ENCODE results near the gene TMEM126B. TPM values are rescaled to one million over a fixed set of nuclear protein-coding genes. Genes with fewer than 3 reads are reported as not detected.

TMEM126B gene
- total RNA-seq, 2 experiments from 2014 or later = 47.4 to 61.1 TPM

DNA sequence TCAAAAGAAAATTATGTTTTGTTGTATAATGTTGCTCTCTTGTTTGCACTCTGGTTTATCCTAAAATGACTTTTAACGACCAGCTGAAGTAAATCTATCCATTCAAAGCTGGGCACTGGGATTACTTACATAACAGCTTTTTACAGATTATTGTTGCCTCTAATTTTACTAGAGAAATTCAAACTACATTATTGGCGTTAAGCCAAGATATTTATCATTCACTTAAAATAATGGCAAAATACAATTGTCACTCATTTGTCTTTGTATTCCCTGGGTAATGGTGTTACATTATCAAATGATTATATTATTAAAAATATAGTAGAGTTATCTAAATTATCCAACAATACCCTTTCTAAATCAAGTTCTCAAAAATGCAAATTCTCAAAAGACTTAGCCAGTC lies 31.5 kb upstream of the TMEM126B start:
- ChIA-PET POLR2A (interaction anchor here (0.8 kb wide), 1 partner anchor 24 kb away, joined by 4 read pairs; no protein-coding TSS in a partner anchor), CTCF (ENCODE audit: unreplicated experiment) (no interaction called here)
- Histone ChIP-seq H3K4me2 (ENCODE audit: low read length) (no peak overlapping the region), H3K4me3 (ENCODE audit: low read depth, low read length, poor library complexity, severe bottlenecking) (no peak overlapping the region), H3K36me3 (ENCODE audit: insufficient read depth, low read length) (no peaks in the 10 kb centered on the region), H4K20me1 (ENCODE audit: insufficient read depth, low read length) (no peaks in the 10 kb centered on the region), H3K27ac (ENCODE audit: low read depth, low read length, poor library complexity, severe bottlenecking) (no peak overlapping the region), H3K9me2 (ENCODE audit: insufficient read depth, low read length) (no peaks in the 10 kb centered on the region), H3K79me2 (ENCODE audit: insufficient read depth, low read depth, low read length) (no peaks in the 10 kb centered on the region), H2AFZ (ENCODE audit: low read length) (no peak overlapping the region), H3K9me3 (ENCODE audit: low read length) (no peaks in the 10 kb centered on the region), H3K4me1 (ENCODE audit: insufficient read depth, low read length, poor library complexity, severe bottlenecking) (no peaks in the 10 kb centered on the region)
- no TSS peak for BruUV-seq (replicated peaks)
- intact Hi-C loops (cut with micrococcal nuclease; ENCODE audit: unreplicated experiment) = loop anchor here (10.0 kb wide), 1 partner anchor 228 kb away; no protein-coding TSS in a partner anchor
- TF ChIP-seq, protein P1, sequence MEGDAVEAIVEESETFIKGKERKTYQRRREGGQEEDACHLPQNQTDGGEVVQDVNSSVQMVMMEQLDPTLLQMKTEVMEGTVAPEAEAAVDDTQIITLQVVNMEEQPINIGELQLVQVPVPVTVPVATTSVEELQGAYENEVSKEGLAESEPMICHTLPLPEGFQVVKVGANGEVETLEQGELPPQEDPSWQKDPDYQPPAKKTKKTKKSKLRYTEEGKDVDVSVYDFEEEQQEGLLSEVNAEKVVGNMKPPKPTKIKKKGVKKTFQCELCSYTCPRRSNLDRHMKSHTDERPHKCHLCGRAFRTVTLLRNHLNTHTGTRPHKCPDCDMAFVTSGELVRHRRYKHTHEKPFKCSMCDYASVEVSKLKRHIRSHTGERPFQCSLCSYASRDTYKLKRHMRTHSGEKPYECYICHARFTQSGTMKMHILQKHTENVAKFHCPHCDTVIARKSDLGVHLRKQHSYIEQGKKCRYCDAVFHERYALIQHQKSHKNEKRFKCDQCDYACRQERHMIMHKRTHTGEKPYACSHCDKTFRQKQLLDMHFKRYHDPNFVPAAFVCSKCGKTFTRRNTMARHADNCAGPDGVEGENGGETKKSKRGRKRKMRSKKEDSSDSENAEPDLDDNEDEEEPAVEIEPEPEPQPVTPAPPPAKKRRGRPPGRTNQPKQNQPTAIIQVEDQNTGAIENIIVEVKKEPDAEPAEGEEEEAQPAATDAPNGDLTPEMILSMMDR (conservative IDR thresholded peaks at IDR 0.05; ENCODE audit: low read length) = no peak
- TF ChIP-seq EZH2phosphoT487 (IDR thresholded peaks at IDR 0.05; ENCODE audit: borderline replicate concordance, low read depth, low read length) = no peak
- no peak for DNase-seq (ENCODE audit: low spot score)

DNA sequence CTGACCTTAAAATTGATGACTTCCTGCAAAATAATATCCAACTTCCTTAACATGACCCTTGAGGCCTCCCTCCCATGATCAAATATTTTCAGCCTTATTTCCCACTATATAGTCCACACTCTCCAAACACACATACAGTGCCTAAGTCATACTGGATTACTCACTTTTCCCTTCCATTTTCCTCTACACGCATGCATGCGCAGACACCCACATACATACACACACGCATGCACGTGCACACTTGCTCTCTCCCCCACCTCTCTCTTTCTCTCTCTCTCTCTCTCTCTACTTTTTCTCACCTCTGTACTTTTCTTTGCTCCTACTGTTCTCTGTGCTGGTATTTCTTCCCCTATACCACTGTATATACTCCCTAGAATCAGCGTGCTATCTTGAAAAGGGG lies 29.3 kb upstream of the TMEM126B start:
- Histone ChIP-seq H3K36me3 (ENCODE audit: insufficient read depth, low read length) (no peaks in the 10 kb centered on the region), H3K4me3 (ENCODE audit: low read depth, low read length, poor library complexity, severe bottlenecking) (no peak overlapping the region), H3K27ac (ENCODE audit: low read depth, low read length, poor library complexity, severe bottlenecking) (no peak overlapping the region), H2AFZ (ENCODE audit: low read length) (no peak overlapping the region), H3K79me2 (ENCODE audit: insufficient read depth, low read depth, low read length) (no peaks in the 10 kb centered on the region), H3K4me1 (ENCODE audit: insufficient read depth, low read length, poor library complexity, severe bottlenecking) (no peaks in the 10 kb centered on the region), H4K20me1 (ENCODE audit: insufficient read depth, low read length) (no peaks in the 10 kb centered on the region), H3K4me2 (ENCODE audit: low read length) (no peak overlapping the region), H3K9me2 (ENCODE audit: insufficient read depth, low read length) (no peaks in the 10 kb centered on the region), H3K9me3 (ENCODE audit: low read length) (no peaks in the 10 kb centered on the region)
- TF ChIP-seq, protein P1 (conservative IDR thresholded peaks at IDR 0.05; ENCODE audit: low read length) = no peak
- no peak for TF ChIP-seq EZH2phosphoT487 (IDR thresholded peaks at IDR 0.05; ENCODE audit: borderline replicate concordance, low read depth, low read length)
- intact Hi-C loops (cut with micrococcal nuclease; ENCODE audit: unreplicated experiment) = loop anchor here (2.0 to 10.0 kb wide), 2 partner anchors 64 to 226 kb away; no protein-coding TSS in a partner anchor
- no peak for DNase-seq (ENCODE audit: low spot score)
- ChIA-PET POLR2A (no interaction called here), CTCF (ENCODE audit: unreplicated experiment) (no interaction called here)
- no TSS peak for BruUV-seq (replicated peaks)

DNA sequence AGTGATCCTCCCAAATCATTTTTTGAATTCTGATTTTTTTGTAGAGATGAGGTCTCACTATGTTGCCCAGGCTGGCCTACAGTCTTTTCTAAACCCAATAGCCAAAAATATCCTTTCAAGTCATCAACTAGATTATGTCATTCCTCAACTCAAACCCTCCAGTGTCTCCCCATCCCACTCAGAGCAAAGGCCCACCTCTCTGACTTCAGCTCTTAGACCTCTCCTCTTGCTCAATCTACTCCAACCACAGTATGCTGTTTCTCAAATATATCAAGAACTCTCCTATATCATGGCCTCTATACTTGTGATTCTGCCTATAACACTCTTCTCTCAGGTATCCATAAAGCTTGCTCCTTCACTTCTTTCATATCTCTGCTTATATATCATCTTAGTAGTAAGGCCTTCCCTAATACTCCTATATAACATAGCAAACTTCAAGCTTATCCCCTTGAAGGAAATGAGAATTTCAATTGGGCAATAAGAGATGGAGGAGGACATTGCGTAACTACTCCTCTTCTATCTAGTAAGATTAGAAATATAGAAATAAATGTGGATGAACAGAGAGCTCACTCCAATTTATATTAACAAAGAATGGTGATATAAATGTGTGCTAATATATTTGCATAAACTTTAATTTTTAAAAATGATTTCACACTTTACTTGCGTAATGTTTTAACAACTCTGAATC lies 25.7 kb upstream of the TMEM126B start:
- H3K4me1 ChIP-seq (ENCODE audit: insufficient read depth, low read length, poor library complexity, severe bottlenecking) = no peaks in the 10 kb centered on the region
- ChIA-PET POLR2A (interaction anchor here (0.7 to 0.9 kb wide), 3 partner anchors 15 to 970 kb away, joined by 3 to 4 read pairs (median 3); no protein-coding TSS in a partner anchor), CTCF (ENCODE audit: unreplicated experiment) (no interaction called here)
- TF ChIP-seq, protein P1 (conservative IDR thresholded peaks at IDR 0.05; ENCODE audit: low read length) = no peak
- no peak for TF ChIP-seq EZH2phosphoT487 (IDR thresholded peaks at IDR 0.05; ENCODE audit: borderline replicate concordance, low read depth, low read length)
- DNase-seq (ENCODE audit: low spot score) = no peak
- H2AFZ ChIP-seq (ENCODE audit: low read length) = no peak overlapping the region
- H4K20me1 ChIP-seq (ENCODE audit: insufficient read depth, low read length) = no peaks in the 10 kb centered on the region
- no peak overlapping the region for H3K4me3 ChIP-seq (ENCODE audit: low read depth, low read length, poor library complexity, severe bottlenecking)
- no peak overlapping the region for H3K4me2 ChIP-seq (ENCODE audit: low read length)
- no peaks in the 10 kb centered on the region for H3K36me3 ChIP-seq (ENCODE audit: insufficient read depth, low read length)
- no peaks in the 10 kb centered on the region for H3K9me3 ChIP-seq (ENCODE audit: low read length)
- no peak overlapping the region for H3K27ac ChIP-seq (ENCODE audit: low read depth, low read length, poor library complexity, severe bottlenecking)
- no TSS peak for BruUV-seq (replicated peaks)
- intact Hi-C loops (cut with micrococcal nuclease; ENCODE audit: unreplicated experiment) = no loop called here
- no peaks in the 10 kb centered on the region for H3K9me2 ChIP-seq (ENCODE audit: insufficient read depth, low read length)
- no peaks in the 10 kb centered on the region for H3K79me2 ChIP-seq (ENCODE audit: insufficient read depth, low read depth, low read length)

Measured in OCI-LY7 (cell line).